Measurements from ENCODE around the gene CCDC91. TPM values are rescaled to one million over a fixed set of nuclear protein-coding genes. Genes with fewer than 3 reads are reported as not detected.

CCDC91 gene
- total RNA-seq, 1 experiment from 2014 or later, result 35.9 TPM

- TF ChIP-seq CTCF (IDR thresholded peaks at IDR 0.05; ENCODE audit: unreplicated experiment), result no peak
- DNase-seq (ENCODE audit: unreplicated experiment), result no peak
- no peaks in the 10 kb centered on the region for H3K9me3 Mint-ChIP-seq (ENCODE audit: unreplicated experiment)
- intact Hi-C loops (cut with micrococcal nuclease), result no loop called here
- no peaks in the 10 kb centered on the region for H3K36me3 Mint-ChIP-seq (ENCODE audit: insufficient read depth, unreplicated experiment)
- H3K27ac Mint-ChIP-seq (ENCODE audit: low read depth, unreplicated experiment), result no peak overlapping the region
- no TSS peak for BruUV-seq (replicated peaks)
- CTCF ChIA-PET, result no interaction called here
- POLR2A ChIA-PET, result no interaction called here
- H3K4me3 Mint-ChIP-seq (ENCODE audit: unreplicated experiment), result no peak overlapping the region
- H3K27me3 Mint-ChIP-seq (ENCODE audit: insufficient read depth, unreplicated experiment), result no peaks in the 10 kb centered on the region
- no peaks in the 10 kb centered on the region for H3K4me1 Mint-ChIP-seq (ENCODE audit: insufficient read depth, unreplicated experiment)
Observed at GRCh38 chr12:28479683-28480082, 289.4 kb downstream of the CCDC91 start.

GRCh38 chr12:28484156-28484555, 293.9 kb downstream of the CCDC91 start:
- ChIA-PET CTCF (no interaction called here), POLR2A (no interaction called here)
- TF ChIP-seq CTCF (IDR thresholded peaks at IDR 0.05; ENCODE audit: unreplicated experiment), result no peak
- Mint-ChIP-seq H3K36me3 (ENCODE audit: insufficient read depth, unreplicated experiment) (no peaks in the 10 kb centered on the region), H3K4me1 (ENCODE audit: insufficient read depth, unreplicated experiment) (no peaks in the 10 kb centered on the region), H3K27ac (ENCODE audit: low read depth, unreplicated experiment) (no peak overlapping the region), H3K27me3 (ENCODE audit: insufficient read depth, unreplicated experiment) (no peaks in the 10 kb centered on the region), H3K9me3 (ENCODE audit: unreplicated experiment) (no peaks in the 10 kb centered on the region), H3K4me3 (ENCODE audit: unreplicated experiment) (no peak overlapping the region)
- intact Hi-C loops (cut with micrococcal nuclease), result no loop called here
- BruUV-seq (replicated peaks), result no TSS peak
- DNase-seq (ENCODE audit: unreplicated experiment), result no peak

- no peaks in the 10 kb centered on the region for H3K27me3 Mint-ChIP-seq (ENCODE audit: insufficient read depth, unreplicated experiment)
- BruUV-seq (replicated peaks), result no TSS peak
- no peak for TF ChIP-seq CTCF (IDR thresholded peaks at IDR 0.05; ENCODE audit: unreplicated experiment)
- H3K9me3 Mint-ChIP-seq (ENCODE audit: unreplicated experiment), result no peaks in the 10 kb centered on the region
- peaks cover 5% of the 10 kb centered on the region for H3K4me1 Mint-ChIP-seq (ENCODE audit: insufficient read depth, unreplicated experiment)
- H3K36me3 Mint-ChIP-seq (ENCODE audit: insufficient read depth, unreplicated experiment), result peaks cover 6% of the 10 kb centered on the region
- no peak overlapping the region for H3K4me3 Mint-ChIP-seq (ENCODE audit: unreplicated experiment)
- H3K27ac Mint-ChIP-seq (ENCODE audit: low read depth, unreplicated experiment), result no peak overlapping the region
- ChIA-PET POLR2A (no interaction called here), CTCF (interaction anchor here (0.6 to 1.0 kb wide), 2 partner anchors 39 to 744 kb away, joined by 3 read pairs; no protein-coding TSS in a partner anchor)
- intact Hi-C loops (cut with micrococcal nuclease), result no loop called here
- no peak for DNase-seq (ENCODE audit: unreplicated experiment)
Observed at GRCh38 chr12:28486521-28486920, 296.3 kb downstream of the CCDC91 start.

- DNase-seq (ENCODE audit: unreplicated experiment), result no peak
- ChIA-PET CTCF (no interaction called here), POLR2A (no interaction called here)
- intact Hi-C loops (cut with micrococcal nuclease), result no loop called here
- H3K9me3 Mint-ChIP-seq (ENCODE audit: unreplicated experiment), result no peaks in the 10 kb centered on the region
- H3K27ac Mint-ChIP-seq (ENCODE audit: low read depth, unreplicated experiment), result no peak overlapping the region
- H3K36me3 Mint-ChIP-seq (ENCODE audit: insufficient read depth, unreplicated experiment), result peaks cover 6% of the 10 kb centered on the region
- no peak overlapping the region for H3K4me3 Mint-ChIP-seq (ENCODE audit: unreplicated experiment)
- peaks cover 5% of the 10 kb centered on the region for H3K4me1 Mint-ChIP-seq (ENCODE audit: insufficient read depth, unreplicated experiment)
- BruUV-seq (replicated peaks), result no TSS peak
- H3K27me3 Mint-ChIP-seq (ENCODE audit: insufficient read depth, unreplicated experiment), result no peaks in the 10 kb centered on the region
- no peak for TF ChIP-seq CTCF (IDR thresholded peaks at IDR 0.05; ENCODE audit: unreplicated experiment)
Observed at GRCh38 chr12:28489246-28489645, 299.0 kb downstream of the CCDC91 start.

All from MCF 10A (cell line).